Measurements from ENCODE around the gene GRIK5. TPM values are rescaled to one million over a fixed set of nuclear protein-coding genes. Genes with fewer than 3 reads are reported as not detected.
A peak's percentile ranks its signal among the peaks of the same experiment; 100 is the strongest.

Gene GRIK5
- total RNA-seq, 1 donor, result 0.18 TPM

GRCh38 chr19:42113641-42114348, 43.8 kb upstream of the GRIK5 start:
- DNase-seq (ENCODE audit: low read depth), result peak; percentile 94
- TF ChIP-seq, protein P1, sequence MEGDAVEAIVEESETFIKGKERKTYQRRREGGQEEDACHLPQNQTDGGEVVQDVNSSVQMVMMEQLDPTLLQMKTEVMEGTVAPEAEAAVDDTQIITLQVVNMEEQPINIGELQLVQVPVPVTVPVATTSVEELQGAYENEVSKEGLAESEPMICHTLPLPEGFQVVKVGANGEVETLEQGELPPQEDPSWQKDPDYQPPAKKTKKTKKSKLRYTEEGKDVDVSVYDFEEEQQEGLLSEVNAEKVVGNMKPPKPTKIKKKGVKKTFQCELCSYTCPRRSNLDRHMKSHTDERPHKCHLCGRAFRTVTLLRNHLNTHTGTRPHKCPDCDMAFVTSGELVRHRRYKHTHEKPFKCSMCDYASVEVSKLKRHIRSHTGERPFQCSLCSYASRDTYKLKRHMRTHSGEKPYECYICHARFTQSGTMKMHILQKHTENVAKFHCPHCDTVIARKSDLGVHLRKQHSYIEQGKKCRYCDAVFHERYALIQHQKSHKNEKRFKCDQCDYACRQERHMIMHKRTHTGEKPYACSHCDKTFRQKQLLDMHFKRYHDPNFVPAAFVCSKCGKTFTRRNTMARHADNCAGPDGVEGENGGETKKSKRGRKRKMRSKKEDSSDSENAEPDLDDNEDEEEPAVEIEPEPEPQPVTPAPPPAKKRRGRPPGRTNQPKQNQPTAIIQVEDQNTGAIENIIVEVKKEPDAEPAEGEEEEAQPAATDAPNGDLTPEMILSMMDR (IDR thresholded peaks at IDR 0.05; ENCODE audit: insufficient read depth, low read length), result no peak
- H3K4me3 ChIP-seq (ENCODE audit: low read depth, low read length), result peak overlapping the region; percentile 14

- DNase-seq (ENCODE audit: low read depth), result peak; percentile 57
- H3K4me3 ChIP-seq (ENCODE audit: low read depth, low read length), result no peak overlapping the region
- TF ChIP-seq, protein P1 (IDR thresholded peaks at IDR 0.05; ENCODE audit: insufficient read depth, low read length), result no peak
Observed at GRCh38 chr19:42111811-42112210, 41.8 kb upstream of the GRIK5 start.

DNA sequence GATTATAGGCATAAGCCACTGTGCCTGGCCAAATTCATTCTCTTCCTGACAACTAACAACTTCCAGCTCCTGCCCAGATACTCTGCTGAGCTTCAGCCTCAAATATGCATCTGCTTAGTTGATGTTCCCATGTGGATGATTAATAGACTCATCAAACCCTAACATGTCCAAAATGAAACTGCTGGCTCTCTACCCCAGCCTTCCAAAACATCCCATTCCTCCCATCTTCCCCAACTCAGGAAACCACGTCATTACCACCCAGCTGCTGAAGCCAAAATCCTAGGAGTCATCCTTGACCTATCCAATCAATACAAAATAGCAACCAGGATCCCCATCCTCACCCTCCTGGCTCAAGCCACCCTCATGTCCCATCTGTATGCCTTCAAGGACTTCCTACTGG, 41.4 kb upstream of the GRIK5 start:
- DNase-seq (ENCODE audit: low read depth), result peak; percentile 90
- TF ChIP-seq, protein P1 (IDR thresholded peaks at IDR 0.05; ENCODE audit: insufficient read depth, low read length), result no peak
- no peak overlapping the region for H3K4me3 ChIP-seq (ENCODE audit: low read depth, low read length)

DNA sequence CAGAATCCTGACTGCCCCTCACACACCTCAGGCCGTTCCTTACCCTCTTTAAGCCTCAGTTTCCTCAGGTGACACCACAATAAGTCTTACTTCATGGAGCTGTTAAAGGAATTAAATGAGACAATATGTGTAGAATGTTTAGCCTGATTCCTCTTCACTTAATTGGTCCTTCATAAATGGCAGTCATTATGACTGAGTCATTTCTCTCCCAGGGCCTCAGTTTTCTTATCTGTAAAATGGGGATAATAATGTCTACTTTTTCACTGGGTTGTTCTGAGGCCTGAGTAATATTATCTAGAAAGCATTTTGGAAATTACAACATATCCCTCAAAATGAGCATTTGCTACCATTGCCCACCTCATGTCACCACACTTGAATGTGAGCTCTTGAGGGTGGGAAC, 40.7 kb upstream of the GRIK5 start:
- TF ChIP-seq, protein P1 (IDR thresholded peaks at IDR 0.05; ENCODE audit: insufficient read depth, low read length), result no peak
- H3K4me3 ChIP-seq (ENCODE audit: low read depth, low read length), result no peak overlapping the region
- no peak for DNase-seq (ENCODE audit: low read depth)

DNA sequence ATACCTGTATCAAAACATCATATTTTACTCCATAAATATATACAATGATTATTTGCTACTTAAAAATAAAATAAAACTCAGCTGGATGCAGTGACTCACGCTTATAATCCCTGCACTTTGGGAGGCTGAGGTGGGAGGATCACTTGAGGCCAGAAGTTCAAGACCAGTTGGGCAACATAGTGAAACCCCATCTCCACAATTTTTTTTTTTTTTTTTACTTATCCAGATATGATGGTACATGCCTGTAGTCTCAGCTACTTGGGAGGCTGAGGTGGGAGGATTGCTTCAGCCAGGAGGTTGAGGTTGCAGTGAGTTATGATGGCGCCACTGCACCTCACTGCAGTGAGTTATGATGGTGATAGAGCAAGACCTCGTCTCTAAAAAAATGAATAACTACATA, 39.9 kb upstream of the GRIK5 start:
- no peak for DNase-seq (ENCODE audit: low read depth)
- TF ChIP-seq, protein P1 (IDR thresholded peaks at IDR 0.05; ENCODE audit: insufficient read depth, low read length), result no peak
- H3K4me3 ChIP-seq (ENCODE audit: low read depth, low read length), result no peak overlapping the region

- peak; percentile 93 for DNase-seq (ENCODE audit: low read depth)
- TF ChIP-seq, protein P1 (IDR thresholded peaks at IDR 0.05; ENCODE audit: insufficient read depth, low read length), result peak; percentile 100
- no peak overlapping the region for H3K4me3 ChIP-seq (ENCODE audit: low read depth, low read length)
Observed at GRCh38 chr19:42108527-42109389, 38.8 kb upstream of the GRIK5 start.
